ENCODE results near the gene FOXL1.

The FOXL1 gene

DNA sequence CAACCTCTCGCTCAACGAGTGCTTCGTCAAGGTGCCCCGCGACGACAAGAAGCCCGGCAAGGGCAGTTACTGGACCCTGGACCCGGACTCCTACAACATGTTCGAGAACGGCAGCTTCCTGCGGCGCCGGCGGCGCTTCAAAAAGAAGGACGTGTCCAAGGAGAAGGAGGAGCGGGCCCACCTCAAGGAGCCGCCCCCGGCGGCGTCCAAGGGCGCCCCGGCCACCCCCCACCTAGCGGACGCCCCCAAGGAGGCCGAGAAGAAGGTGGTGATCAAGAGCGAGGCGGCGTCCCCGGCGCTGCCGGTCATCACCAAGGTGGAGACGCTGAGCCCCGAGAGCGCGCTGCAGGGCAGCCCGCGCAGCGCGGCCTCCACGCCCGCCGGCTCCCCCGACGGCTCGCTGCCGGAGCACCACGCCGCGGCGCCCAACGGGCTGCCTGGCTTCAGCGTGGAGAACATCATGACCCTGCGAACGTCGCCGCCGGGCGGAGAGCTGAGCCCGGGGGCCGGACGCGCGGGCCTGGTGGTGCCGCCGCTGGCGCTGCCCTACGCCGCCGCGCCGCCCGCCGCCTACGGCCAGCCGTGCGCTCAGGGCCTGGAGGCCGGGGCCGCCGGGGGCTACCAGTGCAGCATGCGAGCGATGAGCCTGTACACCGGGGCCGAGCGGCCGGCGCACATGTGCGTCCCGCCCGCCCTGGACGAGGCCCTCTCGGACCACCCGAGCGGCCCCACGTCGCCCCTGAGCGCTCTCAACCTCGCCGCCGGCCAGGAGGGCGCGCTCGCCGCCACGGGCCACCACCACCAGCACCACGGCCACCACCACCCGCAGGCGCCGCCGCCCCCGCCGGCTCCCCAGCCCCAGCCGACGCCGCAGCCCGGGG is 10.4 kb upstream of the FOXL1 start:
- no peaks in the 10 kb centered on the region for H3K36me3 ChIP-seq (replicated peaks)
- in situ Hi-C loops (cut with MboI; ENCODE audit: low sequenced_read_pairs), result loop anchor here (10.0 kb wide), 1 partner anchor 717 kb away; no protein-coding TSS in a partner anchor
- no peak for DNase-seq (ENCODE audit: low spot score in 2 of 2)
- H3K4me1 ChIP-seq, result peaks cover 8% of the 10 kb centered on the region
- H3K9me3 ChIP-seq, result no peaks in the 10 kb centered on the region
- peaks cover 57% of the 10 kb centered on the region for H3K27me3 ChIP-seq (ENCODE audit: low read depth)
- no peak overlapping the region for H3K4me3 ChIP-seq

DNA sequence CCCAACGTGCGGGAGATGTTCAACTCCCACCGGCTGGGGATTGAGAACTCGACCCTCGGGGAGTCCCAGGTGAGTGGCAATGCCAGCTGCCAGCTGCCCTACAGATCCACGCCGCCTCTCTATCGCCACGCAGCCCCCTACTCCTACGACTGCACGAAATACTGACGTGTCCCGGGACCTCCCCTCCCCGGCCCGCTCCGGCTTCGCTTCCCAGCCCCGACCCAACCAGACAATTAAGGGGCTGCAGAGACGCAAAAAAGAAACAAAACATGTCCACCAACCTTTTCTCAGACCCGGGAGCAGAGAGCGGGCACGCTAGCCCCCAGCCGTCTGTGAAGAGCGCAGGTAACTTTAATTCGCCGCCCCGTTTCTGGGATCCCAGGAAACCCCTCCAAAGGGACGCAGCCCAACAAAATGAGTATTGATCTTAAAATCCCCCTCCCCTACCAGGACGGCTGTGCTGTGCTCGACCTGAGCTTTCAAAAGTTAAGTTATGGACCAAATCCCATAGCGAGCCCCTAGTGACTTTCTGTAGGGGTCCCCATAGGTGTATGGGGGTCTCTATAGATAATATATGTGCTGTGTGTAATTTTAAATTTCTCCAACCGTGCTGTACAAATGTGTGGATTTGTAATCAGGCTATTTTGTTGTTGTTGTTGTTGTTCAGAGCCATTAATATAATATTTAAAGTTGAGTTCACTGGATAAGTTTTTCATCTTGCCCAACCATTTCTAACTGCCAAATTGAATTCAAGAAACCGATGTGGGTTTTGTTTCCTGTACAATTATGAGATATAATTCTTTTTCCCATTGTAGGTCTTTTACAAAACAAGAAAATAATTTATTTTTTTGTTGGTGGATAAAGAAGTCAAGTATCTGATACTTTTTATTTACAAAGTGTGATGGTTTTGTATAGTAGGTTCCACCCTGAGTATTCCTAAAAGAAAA is 9.4 kb upstream of the FOXL1 start:
- H3K9me3 ChIP-seq, result no peaks in the 10 kb centered on the region
- in situ Hi-C loops (cut with MboI; ENCODE audit: low sequenced_read_pairs), result loop anchor here (10.0 kb wide), 1 partner anchor 716 kb away; no protein-coding TSS in a partner anchor
- H3K36me3 ChIP-seq (replicated peaks), result no peaks in the 10 kb centered on the region
- peaks cover 5% of the 10 kb centered on the region; the same call in 1 of the 2 replicates for H3K4me1 ChIP-seq
- DNase-seq (ENCODE audit: low spot score in 2 of 2), result no peak
- H3K4me3 ChIP-seq, result no peak overlapping the region
- H3K27me3 ChIP-seq (ENCODE audit: low read depth), result peaks cover 57% of the 10 kb centered on the region

DNA sequence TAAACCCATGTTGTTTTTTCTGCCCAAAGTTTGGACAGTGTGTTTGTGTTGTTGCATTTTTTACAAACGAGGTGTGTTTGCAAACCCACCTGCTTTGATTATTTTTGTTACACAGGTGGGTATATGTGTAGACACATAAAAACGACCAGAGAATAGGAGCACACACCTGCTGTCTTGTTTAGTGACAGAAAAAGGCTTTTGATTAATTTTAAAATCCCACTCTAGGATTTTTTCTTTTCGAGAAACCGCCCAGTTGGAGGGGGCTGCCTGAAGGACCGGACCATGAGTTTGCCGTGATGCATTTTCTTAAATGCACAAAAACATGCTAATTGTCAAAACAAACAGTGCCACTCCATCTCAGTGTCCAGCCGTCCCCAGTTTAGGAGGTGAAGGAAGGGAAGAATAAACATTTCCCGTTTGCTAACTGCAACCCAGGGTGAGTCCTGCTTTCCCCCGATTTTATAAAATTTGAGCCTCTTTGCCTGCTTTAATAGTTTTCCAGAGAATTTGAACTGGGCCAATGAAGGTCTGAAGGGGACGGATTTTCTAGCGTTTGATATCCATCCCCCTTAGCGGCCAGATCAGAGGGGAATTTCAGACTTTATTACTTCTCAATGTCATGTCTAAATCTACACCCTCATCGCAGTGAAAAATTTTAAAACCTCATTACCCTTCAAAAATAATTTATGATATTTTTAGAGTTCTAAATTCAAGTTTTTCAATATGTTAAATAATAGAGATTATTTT is 8.5 kb upstream of the FOXL1 start:
- Histone ChIP-seq H3K36me3 (replicated peaks) (no peaks in the 10 kb centered on the region), H3K4me1 (no peaks in the 10 kb centered on the region), H3K9me3 (no peaks in the 10 kb centered on the region), H3K27me3 (ENCODE audit: low read depth) (peaks cover 52% of the 10 kb centered on the region), H3K4me3 (no peak overlapping the region)
- DNase-seq (ENCODE audit: low spot score in 2 of 2), result no peak
- in situ Hi-C loops (cut with MboI; ENCODE audit: low sequenced_read_pairs), result loop anchor here (10.0 kb wide), 1 partner anchor 715 kb away; no protein-coding TSS in a partner anchor

DNA sequence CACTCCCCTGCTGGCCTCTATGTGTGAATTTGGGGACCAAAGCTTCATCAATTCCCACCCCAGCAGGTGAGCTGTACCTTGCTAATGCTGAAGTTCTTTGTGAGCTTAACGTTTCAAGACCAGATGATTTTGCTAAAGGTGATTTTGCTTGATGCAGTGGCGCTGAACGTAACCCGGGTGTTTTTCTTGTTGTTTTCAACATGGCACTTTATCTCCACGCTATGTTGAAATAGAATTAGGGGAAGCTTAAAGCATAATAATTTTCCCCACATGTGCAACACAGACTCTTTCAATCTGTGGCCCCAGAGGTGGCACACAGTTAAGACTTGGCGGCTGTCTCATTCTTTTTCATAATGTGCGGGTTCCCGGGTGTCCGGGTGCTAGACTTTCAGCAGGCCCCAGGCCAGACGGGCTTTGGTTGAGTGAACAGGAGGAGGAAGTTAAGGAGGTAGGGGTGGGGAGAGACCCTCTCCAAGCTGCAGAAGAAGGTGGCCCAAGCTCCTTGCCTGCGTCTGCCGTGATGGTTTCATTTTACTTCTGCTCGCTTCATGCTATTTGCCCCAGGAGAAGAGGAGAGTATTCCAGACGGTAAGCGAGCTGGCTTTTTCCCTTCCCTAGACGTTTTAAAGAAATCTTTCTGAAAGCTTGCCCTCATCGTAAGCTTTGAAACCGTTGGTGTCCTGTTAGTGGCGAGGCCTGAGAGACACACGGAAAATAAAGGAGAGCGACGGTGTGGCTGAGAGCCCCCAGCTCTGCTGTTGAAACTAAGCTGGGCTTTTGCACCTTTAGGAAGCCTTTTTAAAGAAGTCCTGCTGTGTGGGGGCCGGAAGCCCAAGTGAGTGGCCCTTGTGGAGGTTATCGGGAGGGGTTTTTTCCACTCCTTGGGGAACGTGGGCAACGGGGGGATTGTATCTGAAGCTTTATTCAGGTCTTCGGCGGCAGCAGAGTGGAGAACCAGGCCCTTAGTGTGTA is 7.5 kb upstream of the FOXL1 start:
- peaks cover 3% of the 10 kb centered on the region; the same call in 1 of the 2 replicates for H3K4me1 ChIP-seq
- H3K36me3 ChIP-seq (replicated peaks), result no peaks in the 10 kb centered on the region
- H3K4me3 ChIP-seq, result no peak overlapping the region
- in situ Hi-C loops (cut with MboI; ENCODE audit: low sequenced_read_pairs), result no loop called here
- no peaks in the 10 kb centered on the region for H3K9me3 ChIP-seq
- peaks cover 43% of the 10 kb centered on the region for H3K27me3 ChIP-seq (ENCODE audit: low read depth)
- DNase-seq (ENCODE audit: low spot score in 2 of 2), result no peak

DNA sequence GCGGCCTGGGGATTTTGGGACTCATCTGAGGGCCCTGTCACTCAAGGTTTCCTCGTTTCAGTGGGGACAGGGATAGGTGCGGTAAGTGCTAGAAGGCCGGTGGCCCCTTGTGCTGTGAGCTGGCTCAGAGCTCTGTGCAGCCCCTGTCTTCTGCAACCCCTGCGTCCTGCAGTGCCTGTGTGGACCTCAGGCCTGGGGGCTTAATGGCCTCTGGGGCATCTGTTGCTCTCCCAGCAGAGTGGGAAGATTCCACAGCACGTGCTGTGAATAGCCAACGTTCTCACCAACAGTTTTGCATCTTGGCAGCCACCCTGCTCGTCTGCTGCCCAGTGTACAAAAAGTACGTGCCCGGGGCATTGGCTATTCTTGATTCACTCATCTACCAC is 6.8 kb upstream of the FOXL1 start:
- Histone ChIP-seq H3K27me3 (ENCODE audit: low read depth) (peaks cover 38% of the 10 kb centered on the region), H3K9me3 (no peaks in the 10 kb centered on the region), H3K36me3 (replicated peaks) (no peaks in the 10 kb centered on the region), H3K4me3 (no peak overlapping the region), H3K4me1 (peaks cover 6% of the 10 kb centered on the region; the same call in 1 of the 2 replicates)
- in situ Hi-C loops (cut with MboI; ENCODE audit: low sequenced_read_pairs), result no loop called here
- no peak for DNase-seq (ENCODE audit: low spot score in 2 of 2)

DNA sequence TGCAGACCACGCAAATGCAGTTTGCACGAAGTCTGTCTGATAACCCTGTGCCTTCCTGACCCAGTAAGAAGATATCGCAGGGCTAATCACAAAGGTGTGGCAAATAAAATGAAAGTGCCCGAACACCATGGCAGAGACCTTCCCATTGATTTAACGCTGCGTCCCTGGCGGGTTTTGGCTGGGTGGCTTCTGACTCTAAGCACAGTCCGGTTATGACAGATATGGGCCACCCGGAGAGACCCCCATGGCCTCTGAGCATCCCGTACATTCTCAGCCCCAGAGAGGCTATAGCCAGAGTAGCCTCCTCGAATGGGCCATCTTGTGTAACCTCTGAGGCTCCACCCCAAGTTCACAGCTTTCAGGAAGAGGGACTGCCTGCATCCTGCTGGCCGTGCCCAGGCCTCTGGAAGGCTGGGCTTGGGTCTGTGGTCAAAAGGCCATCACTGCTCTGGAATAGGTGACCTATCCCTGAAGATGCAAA is 6.3 kb upstream of the FOXL1 start:
- Histone ChIP-seq H3K4me1 (peaks cover 10% of the 10 kb centered on the region; the same call in 1 of the 2 replicates), H3K27me3 (ENCODE audit: low read depth) (peaks cover 37% of the 10 kb centered on the region), H3K36me3 (replicated peaks) (no peaks in the 10 kb centered on the region), H3K4me3 (no peak overlapping the region), H3K9me3 (no peaks in the 10 kb centered on the region)
- no peak for DNase-seq (ENCODE audit: low spot score in 2 of 2)
- in situ Hi-C loops (cut with MboI; ENCODE audit: low sequenced_read_pairs), result no loop called here

DNA sequence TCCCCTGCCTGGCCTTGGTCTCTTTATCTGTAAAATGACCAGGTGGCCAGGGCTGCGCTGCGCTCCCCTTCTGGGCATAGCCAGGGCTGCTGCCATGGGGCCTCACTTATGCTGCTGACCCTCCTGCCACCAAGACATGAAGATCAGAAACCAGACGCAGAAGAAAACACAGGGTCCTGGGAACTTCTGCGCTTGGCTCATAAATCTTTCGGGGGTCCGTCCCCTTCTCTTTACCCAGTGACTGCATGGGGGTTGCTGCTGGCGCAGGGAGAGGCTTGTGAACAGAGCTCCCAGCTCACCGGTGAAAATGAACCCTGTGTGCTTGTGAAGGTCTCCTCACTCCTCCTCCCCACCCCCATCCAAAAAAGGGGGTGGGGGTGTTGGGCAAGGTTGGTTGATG is 5.7 kb upstream of the FOXL1 start:
- Histone ChIP-seq H3K4me3 (no peak overlapping the region), H3K4me1 (peaks cover 10% of the 10 kb centered on the region; the same call in 1 of the 2 replicates), H3K9me3 (no peaks in the 10 kb centered on the region), H3K36me3 (replicated peaks) (no peaks in the 10 kb centered on the region), H3K27me3 (ENCODE audit: low read depth) (peaks cover 32% of the 10 kb centered on the region)
- DNase-seq (ENCODE audit: low spot score in 2 of 2), result no peak
- in situ Hi-C loops (cut with MboI; ENCODE audit: low sequenced_read_pairs), result no loop called here

DNA sequence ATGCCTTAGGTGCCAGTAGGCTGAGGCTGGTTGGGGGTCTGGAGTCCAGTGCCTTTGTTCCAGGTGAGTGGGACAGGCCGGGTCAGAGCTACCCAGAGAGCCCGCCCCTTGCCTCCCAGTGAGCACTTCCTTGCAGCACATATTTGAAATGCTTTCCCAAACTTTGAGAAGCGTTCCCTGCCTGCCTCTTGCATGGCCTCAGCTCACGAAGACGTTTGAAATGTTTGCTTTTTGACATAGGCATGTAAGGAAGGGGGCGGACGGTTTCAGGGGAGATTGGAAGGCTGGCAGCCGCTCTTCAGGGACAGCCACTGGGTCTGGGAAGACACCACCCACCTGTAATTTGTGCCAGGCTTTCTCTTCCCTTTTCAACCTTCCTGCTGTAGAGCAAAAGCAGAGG is 5.1 kb upstream of the FOXL1 start:
- no peak for DNase-seq (ENCODE audit: low spot score in 2 of 2)
- in situ Hi-C loops (cut with MboI; ENCODE audit: low sequenced_read_pairs), result no loop called here
- no peaks in the 10 kb centered on the region for H3K36me3 ChIP-seq (replicated peaks)
- H3K4me3 ChIP-seq, result no peak overlapping the region
- H3K27me3 ChIP-seq (ENCODE audit: low read depth), result peaks cover 29% of the 10 kb centered on the region
- no peaks in the 10 kb centered on the region for H3K9me3 ChIP-seq
- H3K4me1 ChIP-seq, result peaks cover 10% of the 10 kb centered on the region; the same call in 1 of the 2 replicates

DNA sequence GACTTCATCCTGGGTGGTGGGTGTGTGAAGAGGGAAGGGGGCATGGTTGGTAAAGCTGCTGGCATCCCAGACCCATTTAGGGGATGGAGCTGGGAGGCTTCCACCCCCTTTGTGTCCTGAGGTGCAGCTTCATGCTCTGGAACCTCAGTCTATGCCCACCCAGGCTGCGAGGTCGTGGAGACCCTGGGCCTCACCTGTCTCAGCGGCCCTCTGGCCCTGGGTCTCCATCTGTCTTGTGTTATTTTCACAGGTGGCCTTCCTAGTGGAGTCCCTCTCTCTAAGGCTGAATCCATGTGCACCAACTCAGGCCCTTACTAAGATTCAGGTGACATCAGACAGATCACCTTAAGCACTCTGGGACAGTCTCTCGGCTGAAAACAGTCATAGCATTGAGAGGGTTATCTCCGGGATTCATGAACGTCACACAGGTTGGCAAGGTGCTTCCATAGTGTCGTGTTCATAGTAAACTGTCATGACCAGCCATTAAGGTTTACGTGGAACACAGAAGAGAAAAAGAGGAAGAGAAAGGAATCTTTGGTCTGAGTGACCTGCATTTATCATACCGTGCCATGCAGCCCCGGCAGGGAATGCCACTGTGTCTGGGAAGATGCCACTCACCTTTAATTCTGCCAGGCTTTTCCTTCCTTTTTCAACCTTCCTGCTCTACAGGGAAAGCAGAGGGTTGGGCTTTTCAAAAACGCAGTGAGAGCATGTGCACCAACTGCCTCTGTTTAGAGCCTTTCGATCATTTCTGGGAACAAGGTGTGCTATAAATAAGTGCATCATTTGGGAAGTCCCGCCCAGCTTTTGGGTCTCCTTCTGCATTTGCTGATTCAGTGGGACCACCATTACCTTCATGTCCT is 4.5 kb upstream of the FOXL1 start:
- no peak for DNase-seq (ENCODE audit: low spot score in 2 of 2)
- Histone ChIP-seq H3K36me3 (replicated peaks) (no peaks in the 10 kb centered on the region), H3K4me1 (peaks cover 10% of the 10 kb centered on the region; the same call in 1 of the 2 replicates), H3K27me3 (ENCODE audit: low read depth) (peaks cover 24% of the 10 kb centered on the region), H3K4me3 (no peak overlapping the region), H3K9me3 (no peaks in the 10 kb centered on the region)
- in situ Hi-C loops (cut with MboI; ENCODE audit: low sequenced_read_pairs), result no loop called here

DNA sequence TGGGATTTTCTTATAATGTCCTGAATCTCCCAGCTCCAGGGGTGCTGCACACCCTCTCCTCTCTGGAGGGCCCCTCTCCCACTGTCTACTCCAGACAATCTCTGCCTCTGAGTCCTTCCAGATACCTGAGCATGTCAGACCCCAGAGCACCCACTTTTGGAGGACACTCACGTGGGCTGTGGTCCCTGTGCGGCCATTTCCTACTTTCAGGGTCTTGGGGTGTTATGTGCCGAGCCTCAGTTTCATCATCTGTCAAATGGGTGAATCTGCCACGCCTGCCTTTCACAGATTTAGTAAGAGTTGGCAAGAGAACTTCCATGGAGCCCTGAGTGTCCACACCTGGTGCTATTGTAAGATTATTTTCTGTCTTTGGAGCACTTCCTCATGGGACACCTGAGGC is 3.7 kb upstream of the FOXL1 start:
- DNase-seq (ENCODE audit: low spot score in 2 of 2), result no peak
- Histone ChIP-seq H3K27me3 (ENCODE audit: low read depth) (peaks cover 17% of the 10 kb centered on the region), H3K4me3 (no peak overlapping the region), H3K9me3 (no peaks in the 10 kb centered on the region), H3K4me1 (peaks cover 10% of the 10 kb centered on the region; the same call in 1 of the 2 replicates), H3K36me3 (replicated peaks) (no peaks in the 10 kb centered on the region)
- in situ Hi-C loops (cut with MboI; ENCODE audit: low sequenced_read_pairs), result no loop called here

DNA sequence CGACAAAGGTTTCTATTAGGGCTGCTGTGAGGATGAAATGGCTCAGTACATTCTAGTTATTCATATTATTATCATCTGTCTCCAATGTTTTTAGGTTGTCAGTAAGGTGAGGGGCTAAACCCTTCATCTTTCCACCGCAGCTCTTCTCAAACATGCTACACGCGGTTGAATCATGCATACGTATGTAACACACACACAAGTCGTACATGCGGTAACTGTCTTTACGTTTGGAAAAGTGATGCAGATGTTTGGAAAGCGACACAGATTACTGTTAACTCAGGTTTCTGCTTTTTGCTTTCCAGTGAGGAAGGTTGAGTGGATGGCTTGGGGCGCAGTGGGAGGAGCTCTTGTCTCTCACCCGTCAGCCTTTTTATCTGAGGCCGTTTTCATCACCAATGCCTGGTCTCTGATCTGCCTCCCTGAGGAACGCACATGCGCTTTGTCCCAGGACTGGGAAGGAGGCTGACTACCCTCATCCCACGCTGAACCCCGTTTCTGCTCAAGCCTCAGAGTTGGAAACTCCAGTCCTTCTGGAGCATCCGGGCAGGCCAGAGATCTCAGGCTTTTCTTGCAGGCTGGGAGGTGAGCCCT is 3.2 kb upstream of the FOXL1 start:
- Histone ChIP-seq H3K36me3 (replicated peaks) (no peaks in the 10 kb centered on the region), H3K4me1 (peaks cover 10% of the 10 kb centered on the region; the same call in 1 of the 2 replicates), H3K4me3 (no peak overlapping the region), H3K27me3 (ENCODE audit: low read depth) (peaks cover 11% of the 10 kb centered on the region), H3K9me3 (no peaks in the 10 kb centered on the region)
- in situ Hi-C loops (cut with MboI; ENCODE audit: low sequenced_read_pairs), result no loop called here
- no peak for DNase-seq (ENCODE audit: low spot score in 2 of 2)
